HG03025 (cell line): ENCODE measurements around the gene AUNIP.

Experiments used
- ATAC-seq: cut with Tn5 transposase; IDR thresholded peaks from one replicate; pipeline ENCODE4 v1.9.1; 2021; ENCODE audit warnings: mild to moderate bottlenecking, moderate library complexity; ENCODE audit not compliant: unreplicated experiment, low FRiP score

AUNIP gene

GRCh38 chr1:25834894-25835293, 24.4 kb downstream of the AUNIP start:
- no peak for ATAC-seq

GRCh38 chr1:25833158-25833557, 26.1 kb downstream of the AUNIP start:
- no peak for ATAC-seq

DNA sequence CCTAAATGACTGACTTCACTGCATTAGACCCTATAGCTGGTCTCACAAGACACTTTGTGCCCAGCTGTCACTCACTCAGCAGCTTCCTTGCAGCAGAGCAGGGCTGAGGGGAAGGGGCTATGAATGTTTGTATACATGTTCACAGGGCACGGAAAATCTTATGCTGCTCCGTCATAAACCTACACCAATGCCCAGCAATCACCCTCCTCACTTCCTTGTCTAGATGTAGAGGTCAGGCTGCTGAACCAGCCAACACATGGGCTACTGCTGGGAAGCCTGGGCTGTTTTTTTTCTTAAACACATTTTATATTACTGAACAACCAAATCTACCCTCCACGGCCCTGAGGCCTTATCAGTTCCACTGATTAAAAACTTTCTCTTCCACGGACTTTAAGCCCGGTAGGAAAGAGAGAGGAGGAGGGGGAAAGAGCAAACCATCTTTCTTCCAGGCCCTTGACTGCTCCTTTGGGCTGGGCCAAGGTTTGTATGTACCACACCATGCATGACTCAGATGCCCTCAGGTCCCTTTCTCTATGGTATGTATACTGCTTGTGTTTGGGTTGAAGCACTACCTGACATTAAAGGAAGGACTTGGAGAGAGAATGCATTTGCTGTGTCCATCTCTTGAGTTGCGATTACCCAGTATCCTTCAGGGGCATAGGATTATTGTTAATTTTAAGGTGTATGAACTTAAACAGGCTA, 26.8 kb downstream of the AUNIP start:
- ATAC-seq, result no peak

DNA sequence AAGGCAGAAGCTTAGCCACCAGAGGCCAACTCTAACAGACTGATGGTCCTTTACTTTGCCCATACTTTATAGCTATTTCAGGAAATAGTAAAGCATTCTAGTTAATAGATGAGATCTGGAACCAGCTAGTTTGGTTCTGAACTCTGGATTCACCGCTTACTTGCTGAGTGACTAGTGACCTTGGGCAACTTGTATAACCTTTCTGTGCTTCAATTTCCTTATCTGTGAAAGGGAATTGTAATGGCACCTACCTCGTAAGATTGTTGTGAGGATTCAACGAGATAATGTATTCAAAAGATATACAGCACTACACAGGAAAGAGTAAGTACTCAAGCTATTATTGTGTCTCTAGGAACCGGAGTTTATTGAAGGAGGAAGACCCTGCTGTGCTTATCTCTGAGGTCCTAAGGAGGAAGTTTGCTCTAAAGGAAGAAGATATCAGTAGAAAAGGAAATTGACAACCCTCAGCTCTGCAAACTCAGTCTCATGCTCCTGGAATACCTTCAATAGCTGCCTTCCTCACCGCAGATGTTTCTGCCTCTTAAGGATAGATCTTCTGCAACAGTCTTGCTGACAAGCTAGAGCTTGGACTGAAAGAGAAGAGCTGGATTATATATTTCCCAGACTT, 27.6 kb downstream of the AUNIP start:
- no peak for ATAC-seq

- ATAC-seq, result no peak
Observed at GRCh38 chr1:25829046-25829445, 30.2 kb downstream of the AUNIP start.

DNA sequence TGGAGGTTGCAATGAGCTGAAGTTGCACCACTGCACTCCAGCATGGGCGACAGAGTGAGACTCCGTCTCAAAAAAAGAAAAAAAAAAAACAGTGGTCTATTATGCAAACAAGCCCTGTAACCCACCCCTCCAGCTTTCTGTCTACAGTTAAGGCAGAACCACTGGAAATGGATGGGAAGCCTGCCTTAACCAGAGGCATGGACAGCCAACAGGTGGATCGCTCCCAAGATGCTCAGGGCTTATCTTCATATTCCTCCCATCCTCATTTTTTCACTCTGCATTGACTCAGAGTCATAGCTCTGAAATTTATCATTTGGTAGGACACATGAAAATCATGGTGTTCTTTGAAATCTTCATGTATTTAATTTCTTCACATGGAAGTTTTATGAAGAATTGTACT, 30.8 kb downstream of the AUNIP start:
- no peak for ATAC-seq

- no peak for ATAC-seq
Observed at GRCh38 chr1:25826571-25826970, 32.7 kb downstream of the AUNIP start.

- no peak for ATAC-seq
Observed at GRCh38 chr1:25825605-25826004, 33.7 kb downstream of the AUNIP start.

DNA sequence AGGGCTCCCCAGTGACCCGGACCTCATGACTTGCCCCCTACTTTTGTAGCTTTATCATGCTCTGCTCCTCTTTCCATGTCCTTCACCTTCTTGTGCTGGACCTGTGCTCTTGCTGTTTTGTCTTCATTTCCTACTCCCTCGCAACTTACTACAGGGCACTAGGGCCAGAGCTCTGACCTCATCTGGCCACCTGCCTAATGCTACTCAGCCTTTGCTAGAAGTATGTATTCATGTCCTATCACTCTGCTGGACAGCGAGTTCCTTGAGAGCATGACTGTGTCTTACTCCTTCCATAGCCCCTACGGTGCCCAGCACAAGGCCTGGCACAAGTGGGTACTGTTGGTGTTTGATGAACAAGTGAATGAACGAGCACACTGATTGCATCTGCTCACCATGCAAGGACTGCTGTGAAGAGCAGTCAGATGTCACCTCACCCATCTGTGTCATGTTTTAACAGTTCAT, 37.6 kb downstream of the AUNIP start:
- ATAC-seq, result no peak

DNA sequence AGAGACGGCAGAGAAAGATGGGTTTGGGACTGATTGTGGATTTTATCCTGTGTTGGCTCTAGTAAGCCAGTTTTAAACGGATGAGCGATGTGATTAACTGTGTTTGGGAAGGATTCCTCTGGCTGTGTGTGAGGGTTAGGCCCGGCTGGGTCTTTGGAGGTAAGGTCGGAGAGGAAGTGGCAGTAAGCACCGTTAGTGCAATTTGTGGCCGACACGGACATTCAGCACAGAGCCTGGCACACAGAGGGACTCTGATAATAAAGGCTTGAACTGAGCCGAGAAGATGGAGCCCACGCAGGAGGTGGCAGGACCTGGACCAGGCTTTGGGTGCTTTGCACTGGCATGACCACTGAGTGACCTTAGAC, 38.2 kb downstream of the AUNIP start:
- no peak for ATAC-seq

- peak; percentile 24 for ATAC-seq
Observed at GRCh38 chr1:25820247-25821111, 38.8 kb downstream of the AUNIP start.

GRCh38 chr1:25819491-25820246, 39.6 kb downstream of the AUNIP start, which contains the start of gene MTFR1L:
Gene MTFR1L (plus strand): TSS chr1:25819954. CDS start chr1:25823105, 3,151 bp downstream.
- peak; percentile 85 for ATAC-seq

- ATAC-seq, result no peak
Observed at GRCh38 chr1:25818569-25818968, 40.7 kb downstream of the AUNIP start.

- ATAC-seq, result no peak
Observed at GRCh38 chr1:25817840-25818501, 41.3 kb downstream of the AUNIP start.

DNA sequence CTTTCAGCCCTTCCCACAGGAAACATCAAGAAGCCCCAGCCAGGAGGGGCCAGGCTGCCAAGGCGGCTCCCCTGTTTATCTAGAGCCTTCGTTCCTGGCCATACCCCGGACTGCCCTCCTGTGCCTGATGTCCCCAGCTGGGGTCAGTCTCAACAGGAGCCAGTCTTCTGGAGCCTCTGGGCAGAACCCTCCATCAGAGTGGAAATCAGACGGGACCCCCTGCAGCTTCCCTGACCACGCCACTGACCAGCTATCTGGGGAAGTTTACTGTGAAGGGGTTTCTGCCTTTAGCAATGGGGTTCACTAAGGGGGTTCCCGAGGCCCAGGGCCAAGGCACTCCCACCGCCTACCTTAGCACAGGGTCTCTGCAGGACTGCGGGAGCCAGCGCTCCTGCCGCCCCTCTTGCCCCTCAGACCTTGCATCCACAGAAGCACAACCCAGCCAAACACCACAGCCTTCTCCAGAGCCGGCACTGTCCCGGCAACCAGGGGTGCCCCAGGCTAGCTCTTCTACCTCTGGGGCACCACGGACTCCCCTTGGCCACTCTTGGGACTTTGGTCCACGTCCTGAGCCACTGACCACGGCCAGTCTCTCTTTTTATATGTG, 43.0 kb downstream of the AUNIP start:
- no peak for ATAC-seq

GRCh38 chr1:25815208-25816111, 43.8 kb downstream of the AUNIP start:
- ATAC-seq, result no peak

DNA sequence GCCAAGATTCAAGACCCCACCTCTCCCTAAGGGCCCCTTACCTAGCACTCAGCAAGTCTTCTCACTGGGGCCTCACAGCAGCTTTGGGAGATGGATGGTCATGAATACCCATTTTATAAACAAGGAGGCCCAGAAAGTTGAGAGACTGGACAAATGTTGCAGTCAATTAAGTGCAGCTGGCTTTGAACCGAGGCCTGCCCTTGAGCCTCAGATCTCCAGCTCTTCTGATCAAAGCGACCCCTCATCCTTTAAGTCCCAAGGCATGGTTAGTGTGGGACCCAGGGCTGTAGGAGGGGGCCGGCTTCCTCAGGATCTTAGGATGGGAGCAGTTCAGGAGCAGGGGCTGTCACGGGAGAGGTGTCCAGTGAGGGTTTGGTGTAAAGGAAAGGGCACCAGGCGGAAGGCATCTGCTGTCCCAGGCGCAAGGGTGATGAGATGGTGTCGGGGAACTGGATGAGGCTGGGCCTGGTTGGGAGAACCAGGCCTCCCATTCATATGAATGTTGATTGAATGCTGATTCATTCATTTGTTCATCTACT, 44.6 kb downstream of the AUNIP start:
- ATAC-seq, result no peak

GRCh38 chr1:25813734-25814471, 45.4 kb downstream of the AUNIP start:
- no peak for ATAC-seq
